H9 (cell line): ENCODE data around the gene RUSF1. TPM values are rescaled to one million over a fixed set of nuclear protein-coding genes. Genes with fewer than 3 reads are reported as not detected.
"Not testable (repeated sequence)": the region's sequence is repeated elsewhere in the genome, so short reads cannot be mapped to it uniquely, and the experiment has no call there.

Source experiments
- DNase-seq: peaks from one replicate; pipeline ENCODE4 v3.0.0-alpha.2; 2017
- H2AFZ ChIP-seq: one replicate; pipeline ENCODE4 v1.6.1; 2013; ENCODE audit warnings: mild to moderate bottlenecking, low read length, control low read depth, moderate library complexity
- H2AK5ac ChIP-seq: 2 replicates; pipeline ENCODE4 v1.6.1; 2013; ENCODE audit warnings: low read length, control low read depth, mixed read lengths; ENCODE audit not compliant: insufficient read length
- H2BK120ac ChIP-seq: one replicate; pipeline ENCODE4 v1.6.1; 2013; ENCODE audit warnings: low read depth, mild to moderate bottlenecking, low read length, control low read depth, inconsistent platforms; ENCODE audit not compliant: poor library complexity, severe bottlenecking
- H2BK12ac ChIP-seq: 2 replicates; pipeline ENCODE4 v1.6.1; 2013; ENCODE audit warnings: low read length, control low read depth, mixed read lengths, low read depth; ENCODE audit not compliant: insufficient read length
- H2BK15ac ChIP-seq: 2 replicates; pipeline ENCODE4 v1.6.1; 2013; ENCODE audit warnings: low read depth, low read length, control low read depth
- H2BK20ac ChIP-seq: one replicate; pipeline ENCODE4 v1.6.1; 2013; ENCODE audit warnings: low read depth, mild to moderate bottlenecking, low read length, control low read depth, inconsistent platforms; ENCODE audit not compliant: poor library complexity, severe bottlenecking
- H2BK5ac ChIP-seq: 2 replicates; pipeline ENCODE4 v1.6.1; 2013; ENCODE audit warnings: low read length, control low read depth, mixed read lengths; ENCODE audit not compliant: insufficient read length
- H3K14ac ChIP-seq: 2 replicates; pipeline ENCODE4 v1.6.1; 2013; ENCODE audit warnings: low read length, control low read depth; ENCODE audit not compliant: insufficient read depth
- H3K18ac ChIP-seq: 2 replicates; pipeline ENCODE4 v1.6.1; 2013; ENCODE audit warnings: low read depth, mild to moderate bottlenecking, mixed read lengths, low read length, control low read depth; ENCODE audit not compliant: insufficient read length
- H3K23ac ChIP-seq: 2 replicates; pipeline ENCODE4 v1.6.1; 2013; ENCODE audit warnings: low read length, control low read depth, mixed read lengths, low read depth; ENCODE audit not compliant: insufficient read length
- H3K23me2 ChIP-seq: 2 replicates; pipeline ENCODE4 v1.6.1; 2013; ENCODE audit warnings: low read depth, mild to moderate bottlenecking, mixed read lengths, low read length, control low read depth; ENCODE audit not compliant: insufficient read length, poor library complexity, severe bottlenecking
- H3K27ac ChIP-seq: 2 replicates; pipeline ENCODE4 v1.5.1; 2013; ENCODE audit warnings: low read length, control low read depth, mixed read lengths, low read depth; ENCODE audit not compliant: insufficient read length
- H3K27me3 ChIP-seq: 2 replicates; pipeline ENCODE4 v1.6.1; 2013; ENCODE audit warnings: low read length, control low read depth, inconsistent platforms; ENCODE audit not compliant: insufficient read depth
- H3K4ac ChIP-seq: 2 replicates; pipeline ENCODE4 v1.6.1; 2013; ENCODE audit warnings: low read depth, mild to moderate bottlenecking, control low read depth, inconsistent platforms, low read length, moderate library complexity
- H3K4me1 ChIP-seq: 2 replicates; pipeline ENCODE4 v1.6.1; 2013; ENCODE audit warnings: low read length, control low read depth, inconsistent platforms; ENCODE audit not compliant: insufficient read depth
- H3K4me2 ChIP-seq: 2 replicates; pipeline ENCODE4 v1.6.1; 2013; ENCODE audit warnings: low read length, control low read depth, mixed read lengths; ENCODE audit not compliant: insufficient read length, insufficient read depth
- H3K56ac ChIP-seq: 2 replicates; pipeline ENCODE4 v1.6.1; 2013; ENCODE audit warnings: low read depth, mild to moderate bottlenecking, mixed read lengths, low read length, control low read depth; ENCODE audit not compliant: insufficient read length
- H3K79me1 ChIP-seq: 2 replicates; pipeline ENCODE4 v1.6.1; 2013; ENCODE audit warnings: low read depth, mild to moderate bottlenecking, moderate library complexity, low read length, control low read depth, inconsistent platforms; ENCODE audit not compliant: insufficient read depth, poor library complexity, severe bottlenecking
- H3K79me2 ChIP-seq: 2 replicates; pipeline ENCODE4 v1.6.1; 2013; ENCODE audit warnings: low read length, control low read depth, inconsistent platforms; ENCODE audit not compliant: insufficient read depth
- H3K9ac ChIP-seq: 2 replicates; pipeline ENCODE4 v1.6.1; 2013; ENCODE audit warnings: low read length, control low read depth, mixed read lengths; ENCODE audit not compliant: insufficient read length; ENCODE audit errors: extremely low read depth
- H3K9me3 ChIP-seq: one replicate; pipeline ENCODE4 v1.6.1; 2013; ENCODE audit warnings: low read depth, low read length, inconsistent platforms; ENCODE audit not compliant: control insufficient read depth
- H3T11ph ChIP-seq: one replicate; pipeline ENCODE4 v1.6.1; 2013; ENCODE audit warnings: mild to moderate bottlenecking, low read length, control low read depth, inconsistent platforms
- H4K20me1 ChIP-seq: one replicate; pipeline ENCODE4 v1.6.1; 2013; ENCODE audit not compliant: control insufficient read depth, insufficient read length, insufficient read depth
- H4K5ac ChIP-seq: 2 replicates; pipeline ENCODE4 v1.6.1; 2013; ENCODE audit warnings: low read depth, mild to moderate bottlenecking, mixed read lengths, low read length, control low read depth; ENCODE audit not compliant: insufficient read length
- H4K8ac ChIP-seq: replicated peaks from 2 replicates; pipeline ENCODE4 v1.6.1; 2013; ENCODE audit warnings: low read length, control low read depth, mixed read lengths, low read depth; ENCODE audit not compliant: insufficient read length
- H4K91ac ChIP-seq: 2 replicates; pipeline ENCODE4 v1.6.1; 2013; ENCODE audit warnings: low read depth, mild to moderate bottlenecking, moderate library complexity, mixed read lengths, low read length, control low read depth; ENCODE audit not compliant: insufficient read length
- H3K27ac Mint-ChIP-seq, 3 experiments: 2 replicates in 2 of 3; 3 replicates in 1 of 3; pipeline ENCODE4 v1.8.0; 2020 to 2021; ENCODE audit warnings: mixed read lengths in 3 of 3, mild to moderate bottlenecking in 1 of 3, moderate library complexity in 1 of 3
- H3K27me3 Mint-ChIP-seq: 2 replicates; pipeline ENCODE4 v1.8.0; 2021; ENCODE audit warnings: low read depth, mild to moderate bottlenecking, moderate library complexity, mixed read lengths
- H3K36me3 Mint-ChIP-seq, 3 experiments: 2 replicates in 2 of 3; 3 replicates in 1 of 3; pipeline ENCODE4 v1.8.0; 2020 to 2021; ENCODE audit warnings: low read depth in 3 of 3, mixed read lengths in 3 of 3; ENCODE audit not compliant: insufficient read depth in 1 of 3
- H3K4me1 Mint-ChIP-seq, 2 experiments: 2 replicates each; pipeline ENCODE4 v1.8.0; 2020; ENCODE audit warnings: mixed read lengths in 2 of 2
- H3K4me3 Mint-ChIP-seq, 2 experiments: 2 replicates in 1 of 2; 3 replicates in 1 of 2; pipeline ENCODE4 v1.8.0; 2020 to 2021; ENCODE audit warnings: mild to moderate bottlenecking in 2 of 2, mixed read lengths in 2 of 2, moderate library complexity in 1 of 2
- H3K9me3 Mint-ChIP-seq, 2 experiments: 2 replicates in 1 of 2; 3 replicates in 1 of 2; pipeline ENCODE4 v1.8.0; 2020; ENCODE audit warnings: mild to moderate bottlenecking in 2 of 2, mixed read lengths in 2 of 2, moderate library complexity in 1 of 2
- WGBS: extraction: QIAGEN DNeasy Blood & Tissue Kit; methylation state at CpG from one replicate; pipeline ENCODE4 v1.1.7; 2013; ENCODE audit warnings: missing lambda C conversion rate, low lambda C conversion rate, mixed read lengths; ENCODE audit not compliant: insufficient read length; ENCODE audit errors: extremely low coverage; 5-methylcytosine and 5-hydroxymethylcytosine counted together
- total RNA-seq: library from RNA; stranded (reverse); gene quantifications from 2 replicates; pipeline ENCODE4 v1.2.1, GENCODE V29; 2021
- TF ChIP-seq, protein P1 (sequence below): fragments of 200-600 bp; sonication (generic); conservative IDR thresholded peaks from 3 replicates; pipeline ENCODE4 v1.8.0; 2021; ENCODE audit warnings: antibody characterized with exemption, mild to moderate bottlenecking

RUSF1 gene
- total RNA-seq, 1 experiment from 2014 or later, result 33.4 TPM

DNA sequence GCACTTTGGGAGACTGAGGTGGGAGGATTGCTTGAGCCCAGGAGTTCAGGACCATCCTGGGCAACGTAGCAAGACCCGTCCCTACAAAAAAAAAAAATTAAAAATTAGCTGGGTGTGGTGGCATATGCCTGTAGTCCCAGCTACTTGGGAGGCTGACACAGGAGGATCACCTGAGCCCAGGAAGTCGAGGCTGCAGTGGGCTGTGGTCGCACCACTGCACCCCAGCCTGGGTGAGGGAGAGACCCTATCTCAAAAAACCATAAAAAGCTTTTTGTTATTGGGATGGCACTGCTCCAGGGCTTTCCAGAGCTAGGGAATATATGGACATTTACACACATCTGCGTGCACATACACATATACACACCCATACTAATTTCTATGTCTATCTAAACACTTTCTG is 57.0 kb downstream of the RUSF1 start:
- Histone ChIP-seq H4K91ac (no peak overlapping the region), H2BK20ac (no peak overlapping the region), H3K18ac (no peak overlapping the region), H2BK15ac (no peak overlapping the region), H3K4me2 (no peak overlapping the region), H3K23me2 (no peaks in the 10 kb centered on the region), H4K5ac (no peak overlapping the region), H2BK120ac (no peak overlapping the region), H2BK12ac (no peak overlapping the region), H3K79me1 (no peaks in the 10 kb centered on the region), H4K20me1 (no peaks in the 10 kb centered on the region), H3K79me2 (no peaks in the 10 kb centered on the region), H3K9ac (no peak overlapping the region), H3K27ac (no peak overlapping the region), H3K56ac (no peak overlapping the region), H3K23ac (no peak overlapping the region), H3K9me3 (no peaks in the 10 kb centered on the region), H4K8ac (no peak overlapping the region), H2BK5ac (no peak overlapping the region), H3K4me1 (peaks cover 9% of the 10 kb centered on the region; the same call in 1 of the 2 replicates), H3T11ph (no peak overlapping the region), H3K27me3 (no peaks in the 10 kb centered on the region), H2AFZ (no peak overlapping the region), H3K4ac (no peak overlapping the region), H2AK5ac (no peak overlapping the region), H3K14ac (no peak overlapping the region)
- no peak overlapping the region for H3K27ac Mint-ChIP-seq
- H3K27me3 Mint-ChIP-seq, result peaks cover 3% of the 10 kb centered on the region
- H3K36me3 Mint-ChIP-seq, result peaks cover 0 to 5% (median 0%) of the 10 kb centered on the region in 3 experiments; a peak in 4 of 7 replicates
- H3K9me3 Mint-ChIP-seq, result no peaks in the 10 kb centered on the region; a peak in 1 of 5 replicates
- H3K4me1 Mint-ChIP-seq, result peaks cover 29 to 38% of the 10 kb centered on the region in 2 experiments
- TF ChIP-seq, protein P1, sequence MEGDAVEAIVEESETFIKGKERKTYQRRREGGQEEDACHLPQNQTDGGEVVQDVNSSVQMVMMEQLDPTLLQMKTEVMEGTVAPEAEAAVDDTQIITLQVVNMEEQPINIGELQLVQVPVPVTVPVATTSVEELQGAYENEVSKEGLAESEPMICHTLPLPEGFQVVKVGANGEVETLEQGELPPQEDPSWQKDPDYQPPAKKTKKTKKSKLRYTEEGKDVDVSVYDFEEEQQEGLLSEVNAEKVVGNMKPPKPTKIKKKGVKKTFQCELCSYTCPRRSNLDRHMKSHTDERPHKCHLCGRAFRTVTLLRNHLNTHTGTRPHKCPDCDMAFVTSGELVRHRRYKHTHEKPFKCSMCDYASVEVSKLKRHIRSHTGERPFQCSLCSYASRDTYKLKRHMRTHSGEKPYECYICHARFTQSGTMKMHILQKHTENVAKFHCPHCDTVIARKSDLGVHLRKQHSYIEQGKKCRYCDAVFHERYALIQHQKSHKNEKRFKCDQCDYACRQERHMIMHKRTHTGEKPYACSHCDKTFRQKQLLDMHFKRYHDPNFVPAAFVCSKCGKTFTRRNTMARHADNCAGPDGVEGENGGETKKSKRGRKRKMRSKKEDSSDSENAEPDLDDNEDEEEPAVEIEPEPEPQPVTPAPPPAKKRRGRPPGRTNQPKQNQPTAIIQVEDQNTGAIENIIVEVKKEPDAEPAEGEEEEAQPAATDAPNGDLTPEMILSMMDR, result no peak
- H3K4me3 Mint-ChIP-seq, result no peak overlapping the region
- DNase-seq, result no peak
- WGBS, result no CpG with 5 or more reads among the region's 5 CpGs

DNA sequence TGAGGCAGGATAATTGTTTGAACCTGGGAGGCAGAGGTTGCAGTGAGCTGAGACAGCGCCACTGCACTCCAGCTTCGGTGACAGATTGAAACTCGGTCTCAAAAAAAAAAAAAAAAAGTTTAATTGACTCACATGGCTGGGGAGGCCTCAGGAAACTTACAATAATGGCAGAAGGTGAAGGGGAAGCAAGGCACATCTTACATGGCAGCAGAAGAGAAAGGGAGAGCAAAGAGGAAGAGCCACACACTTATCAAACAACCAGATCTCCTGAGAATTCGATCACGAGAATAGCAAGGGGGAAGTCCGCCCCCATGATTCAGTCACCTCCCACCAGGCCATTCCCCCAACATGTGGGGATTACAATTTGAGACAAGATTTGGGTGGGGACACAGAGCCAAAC is 62.3 kb downstream of the RUSF1 start:
- not testable (repeated sequence) for H3K9me3 Mint-ChIP-seq, H2BK15ac ChIP-seq, H3K4me1 Mint-ChIP-seq, H2BK12ac ChIP-seq, H2BK20ac ChIP-seq, H3K27ac ChIP-seq, H3K14ac ChIP-seq, H2AFZ ChIP-seq, H3K36me3 Mint-ChIP-seq, H3K27me3 Mint-ChIP-seq, H3K56ac ChIP-seq, H4K91ac ChIP-seq, H3K4me3 Mint-ChIP-seq, H3K4me2 ChIP-seq, H3K27ac Mint-ChIP-seq, H3K23me2 ChIP-seq, H3K18ac ChIP-seq, H4K20me1 ChIP-seq, H3K4ac ChIP-seq, H2AK5ac ChIP-seq, H3K27me3 ChIP-seq, DNase-seq, H2BK5ac ChIP-seq, H3T11ph ChIP-seq, H3K9me3 ChIP-seq, H4K8ac ChIP-seq, H3K23ac ChIP-seq, H3K79me1 ChIP-seq, H4K5ac ChIP-seq, H3K79me2 ChIP-seq, H3K9ac ChIP-seq, H3K4me1 ChIP-seq, H2BK120ac ChIP-seq
- WGBS, result no CpG with 5 or more reads among the region's 6 CpGs
